Upper lobe of right lung (tissue), 1 donor: ENCODE measurements around the gene SCARB1. TPM values are rescaled to one million over a fixed set of nuclear protein-coding genes. Genes with fewer than 3 reads are reported as not detected.
A peak's percentile ranks its signal among the peaks of the same experiment; 100 is the strongest.

Source experiments
- ATAC-seq: fragments of 200-7000 bp; cut with Tn5 transposase; one replicate; pipeline ENCODE4 v1.9.1; 2020; ENCODE audit warnings: mild to moderate bottlenecking, moderate library complexity
- DNase-seq: peaks from one replicate; pipeline ENCODE4 v3.0.0-alpha.2; 2020
- H3K27ac ChIP-seq: fragments of 200-600 bp; one replicate; pipeline ENCODE4 v1.8.0; 2022
- H3K27me3 ChIP-seq: fragments of 200-600 bp; one replicate; pipeline ENCODE4 v1.8.0; 2022; ENCODE audit warnings: mild to moderate bottlenecking
- H3K36me3 ChIP-seq: fragments of 200-600 bp; one replicate; pipeline ENCODE4 v1.8.0; 2022
- H3K4me1 ChIP-seq: fragments of 200-600 bp; one replicate; pipeline ENCODE4 v1.8.0; 2022
- H3K4me3 ChIP-seq: fragments of 200-600 bp; one replicate; pipeline ENCODE4 v1.8.0; 2022; ENCODE audit warnings: mild to moderate bottlenecking
- H3K9me3 ChIP-seq: fragments of 200-600 bp; one replicate; pipeline ENCODE4 v1.8.0; 2022
- intact Hi-C: fragments of 100-400 bp; cut with DNase I; formaldehyde crosslinking; loops from one replicate; pipeline ENCODE4 v1.11.0; 2022
- total RNA-seq: library from RNA; stranded (reverse); fragmentation: NEBNext Ultra II Directional; extraction: Animal tissue kit (Norgen Biotek cat#: 25700); gene quantifications from one replicate; pipeline ENCODE4 v1.2.1, GENCODE V29; 2021
- TF ChIP-seq, protein P1 (sequence below): fragments of 200-600 bp; IDR thresholded peaks from one replicate; pipeline ENCODE4 v1.8.0; 2022; ENCODE audit warnings: antibody characterized with exemption
- donor health status: DM: no; HTN: yes; CAD: no; lungs with severe emphysema.

Gene SCARB1
- total RNA-seq, 1 donor from 2014 or later: 35.3 TPM

GRCh38 chr12:124816295-124816854 lies 47.3 kb downstream of the SCARB1 start:
- TF ChIP-seq, protein P1, sequence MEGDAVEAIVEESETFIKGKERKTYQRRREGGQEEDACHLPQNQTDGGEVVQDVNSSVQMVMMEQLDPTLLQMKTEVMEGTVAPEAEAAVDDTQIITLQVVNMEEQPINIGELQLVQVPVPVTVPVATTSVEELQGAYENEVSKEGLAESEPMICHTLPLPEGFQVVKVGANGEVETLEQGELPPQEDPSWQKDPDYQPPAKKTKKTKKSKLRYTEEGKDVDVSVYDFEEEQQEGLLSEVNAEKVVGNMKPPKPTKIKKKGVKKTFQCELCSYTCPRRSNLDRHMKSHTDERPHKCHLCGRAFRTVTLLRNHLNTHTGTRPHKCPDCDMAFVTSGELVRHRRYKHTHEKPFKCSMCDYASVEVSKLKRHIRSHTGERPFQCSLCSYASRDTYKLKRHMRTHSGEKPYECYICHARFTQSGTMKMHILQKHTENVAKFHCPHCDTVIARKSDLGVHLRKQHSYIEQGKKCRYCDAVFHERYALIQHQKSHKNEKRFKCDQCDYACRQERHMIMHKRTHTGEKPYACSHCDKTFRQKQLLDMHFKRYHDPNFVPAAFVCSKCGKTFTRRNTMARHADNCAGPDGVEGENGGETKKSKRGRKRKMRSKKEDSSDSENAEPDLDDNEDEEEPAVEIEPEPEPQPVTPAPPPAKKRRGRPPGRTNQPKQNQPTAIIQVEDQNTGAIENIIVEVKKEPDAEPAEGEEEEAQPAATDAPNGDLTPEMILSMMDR: no peak
- intact Hi-C loops: no loop called here
- ATAC-seq: no peak
- no peaks in the 10 kb centered on the region for H3K9me3 ChIP-seq
- no peak for DNase-seq
- H3K27me3 ChIP-seq: no peaks in the 10 kb centered on the region
- H3K4me3 ChIP-seq: no peak overlapping the region
- H3K27ac ChIP-seq: no peak overlapping the region
- H3K4me1 ChIP-seq: no peaks in the 10 kb centered on the region
- peaks cover 7% of the 10 kb centered on the region for H3K36me3 ChIP-seq

DNA sequence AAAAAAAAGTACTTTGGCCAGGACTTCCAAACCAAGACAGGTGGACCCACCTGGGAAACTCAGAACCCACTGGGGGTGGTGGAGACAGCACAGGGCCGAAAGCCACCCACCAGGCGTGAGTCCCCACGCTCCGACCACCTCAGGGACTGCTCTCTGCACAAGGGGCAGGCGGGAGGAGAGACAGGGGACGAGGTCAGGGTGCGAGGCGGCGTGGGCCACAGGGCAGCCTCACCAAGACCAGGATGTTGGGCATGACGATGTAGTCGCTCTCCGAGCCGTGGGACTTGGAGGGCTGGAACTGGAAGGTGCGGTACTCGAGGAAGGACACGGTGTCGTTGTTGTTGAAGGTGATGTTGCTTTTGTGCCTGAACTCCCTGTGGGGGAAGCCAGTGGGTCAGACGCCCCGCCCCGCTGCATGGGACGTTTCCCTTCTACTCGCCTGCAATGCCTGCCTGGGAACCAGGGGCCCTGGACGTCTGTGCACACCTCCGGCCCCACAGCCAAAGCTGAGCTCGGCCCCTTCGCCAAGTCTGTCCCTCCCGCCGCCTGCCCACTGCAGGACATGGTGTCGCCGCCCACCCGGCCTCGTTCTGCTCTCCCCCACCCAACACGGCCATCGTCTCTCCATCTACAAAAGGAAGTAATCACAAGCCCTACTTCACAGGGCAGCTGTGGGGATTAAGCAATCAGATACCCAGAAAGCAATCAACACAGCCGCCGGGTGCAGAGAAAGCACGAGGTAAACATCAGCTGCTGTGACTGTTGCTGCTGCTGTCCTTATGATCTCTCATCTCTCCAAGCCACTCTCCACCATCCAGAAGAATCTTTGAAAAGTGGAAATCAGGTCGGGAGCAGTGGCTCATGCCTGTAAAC lies 48.7 kb downstream of the SCARB1 start:
- peak; percentile 64 for ATAC-seq
- Histone ChIP-seq H3K27me3 (no peaks in the 10 kb centered on the region), H3K4me1 (no peaks in the 10 kb centered on the region), H3K27ac (no peak overlapping the region), H3K4me3 (no peak overlapping the region), H3K9me3 (no peaks in the 10 kb centered on the region), H3K36me3 (peaks cover 7% of the 10 kb centered on the region)
- no peak for DNase-seq
- intact Hi-C loops: no loop called here
- TF ChIP-seq, protein P1: no peak

- intact Hi-C loops: no loop called here
- Histone ChIP-seq H3K4me3 (no peak overlapping the region), H3K36me3 (peaks cover 7% of the 10 kb centered on the region), H3K9me3 (no peaks in the 10 kb centered on the region), H3K4me1 (no peaks in the 10 kb centered on the region), H3K27ac (no peak overlapping the region), H3K27me3 (no peaks in the 10 kb centered on the region)
- ATAC-seq (no peak), DNase-seq (no peak)
- TF ChIP-seq, protein P1: no peak
These were observed 49.9 kb downstream of the SCARB1 start for GRCh38 chr12:124813782-124814181.

GRCh38 chr12:124812979-124813378 lies 50.7 kb downstream of the SCARB1 start:
- TF ChIP-seq, protein P1: no peak
- no peak overlapping the region for H3K27ac ChIP-seq
- no peaks in the 10 kb centered on the region for H3K27me3 ChIP-seq
- no peak overlapping the region for H3K4me3 ChIP-seq
- ATAC-seq (no peak), DNase-seq (no peak)
- H3K9me3 ChIP-seq: no peaks in the 10 kb centered on the region
- intact Hi-C loops: no loop called here
- H3K4me1 ChIP-seq: no peaks in the 10 kb centered on the region
- H3K36me3 ChIP-seq: peaks cover 7% of the 10 kb centered on the region

DNA sequence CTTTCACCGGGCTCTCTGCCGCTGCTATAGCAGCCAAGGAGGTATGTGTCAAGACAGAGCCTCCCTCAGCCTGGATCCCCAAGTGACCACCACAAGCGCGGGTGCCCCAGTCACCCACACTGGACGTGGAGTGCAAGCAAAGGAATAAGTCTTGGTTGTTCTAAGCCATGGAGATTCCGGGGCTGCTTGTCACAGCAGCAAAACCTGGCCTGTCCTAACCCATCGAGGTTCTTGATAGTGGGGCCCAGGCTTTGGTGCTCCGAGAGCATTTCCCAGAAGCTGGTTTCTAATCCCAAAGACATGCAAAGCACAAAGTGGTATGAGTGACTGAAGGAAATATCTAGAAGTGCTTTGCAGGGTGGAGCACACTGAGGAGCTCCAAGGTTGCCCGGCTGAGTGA lies 51.3 kb downstream of the SCARB1 start:
- H3K27me3 ChIP-seq: no peaks in the 10 kb centered on the region
- H3K4me1 ChIP-seq: no peaks in the 10 kb centered on the region
- H3K4me3 ChIP-seq: no peak overlapping the region
- ATAC-seq (no peak), DNase-seq (no peak)
- no peak overlapping the region for H3K27ac ChIP-seq
- H3K9me3 ChIP-seq: no peaks in the 10 kb centered on the region
- intact Hi-C loops: no loop called here
- TF ChIP-seq, protein P1: no peak
- H3K36me3 ChIP-seq: peaks cover 7% of the 10 kb centered on the region
